Esophagus squamous epithelium (tissue), 4 donors: ENCODE data around the gene PCDH9.

ENCODE experiments used
- CTCF ChIP-seq, 6 experiments: fragments of 450-650 bp in 4 of 6; fragments of 200-600 bp in 2 of 6; sonication (generic) in 2 of 6; IDR thresholded peaks; one replicate each; pipeline ENCODE4 v1.5.1; 2016 to 2019; ENCODE audit warnings: antibody characterized with exemption in 6 of 6, mild to moderate bottlenecking in 4 of 6, moderate library complexity in 4 of 6
- POLR2A ChIP-seq, 4 donors: fragments of 450-650 bp; IDR thresholded peaks; one replicate each; pipeline ENCODE4 v1.6.1; 2017; ENCODE audit warnings: antibody characterized with exemption in 4 of 4, mild to moderate bottlenecking in 4 of 4, moderate library complexity in 3 of 4

- TF ChIP-seq POLR2A (IDR thresholded peaks at IDR 0.05) (no peak), CTCF (IDR thresholded peaks at IDR 0.05) (no peak)
Observed at GRCh38 chr13:67217880-67218279, 12.3 kb downstream of the PCDH9 start.
